Measurements from ENCODE around the gene AK2.

The AK2 gene

DNA sequence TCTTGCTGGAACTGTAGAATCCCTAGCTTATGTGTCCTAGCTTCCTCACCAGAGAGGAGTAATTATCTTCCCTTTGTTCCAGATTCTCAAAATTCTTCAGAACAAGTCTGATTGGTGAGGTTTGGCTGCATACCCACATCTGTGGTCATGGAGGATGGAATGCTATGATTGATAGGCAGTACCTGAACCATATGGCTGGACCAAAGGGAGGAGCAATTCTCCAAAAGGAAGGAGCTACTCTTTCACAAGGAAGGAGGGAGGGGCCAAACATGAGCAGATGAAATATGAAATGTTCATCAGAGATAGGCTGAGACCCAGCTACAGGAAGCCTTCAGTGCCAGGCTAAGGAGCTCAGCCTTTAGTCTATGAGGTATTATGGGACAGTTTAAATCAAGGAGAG lies 67.1 kb downstream of the AK2 start:
- DNase-seq, result no peak

DNA sequence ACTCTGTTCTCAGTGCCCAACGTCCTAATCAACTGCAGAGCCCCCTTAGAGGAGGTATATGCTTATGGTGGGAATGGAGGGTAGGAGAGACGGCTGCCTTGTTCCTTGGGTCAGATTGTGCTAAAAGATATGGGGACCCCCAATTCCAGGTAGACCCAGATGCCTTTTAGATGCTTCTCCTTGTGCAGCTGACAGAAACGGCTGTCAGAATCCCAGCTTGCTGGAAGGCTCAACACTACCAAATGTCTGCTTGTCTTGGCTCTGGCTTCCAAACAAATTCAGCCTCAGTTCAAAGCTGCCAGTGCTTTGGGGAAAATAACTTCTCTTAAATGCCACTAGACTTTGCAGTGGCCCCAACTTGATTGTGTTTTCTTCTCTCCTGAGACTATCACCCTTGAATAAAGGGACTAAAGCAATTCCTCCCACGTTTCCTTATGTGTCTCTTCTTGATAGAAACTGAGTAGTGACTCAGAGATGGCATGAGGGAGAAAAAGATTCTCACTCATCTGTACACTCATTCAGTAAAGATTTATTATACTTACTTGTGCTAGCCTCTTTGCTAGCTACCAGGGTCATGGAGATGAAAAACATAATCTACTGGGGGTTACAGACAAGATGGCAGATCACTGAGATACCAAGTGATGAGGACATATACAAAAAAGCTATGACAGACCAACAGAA lies 68.7 kb downstream of the AK2 start:
- no peak for DNase-seq

- DNase-seq, result no peak
These were observed 69.8 kb downstream of the AK2 start for GRCh38 chr1:32966900-32967299.

DNA sequence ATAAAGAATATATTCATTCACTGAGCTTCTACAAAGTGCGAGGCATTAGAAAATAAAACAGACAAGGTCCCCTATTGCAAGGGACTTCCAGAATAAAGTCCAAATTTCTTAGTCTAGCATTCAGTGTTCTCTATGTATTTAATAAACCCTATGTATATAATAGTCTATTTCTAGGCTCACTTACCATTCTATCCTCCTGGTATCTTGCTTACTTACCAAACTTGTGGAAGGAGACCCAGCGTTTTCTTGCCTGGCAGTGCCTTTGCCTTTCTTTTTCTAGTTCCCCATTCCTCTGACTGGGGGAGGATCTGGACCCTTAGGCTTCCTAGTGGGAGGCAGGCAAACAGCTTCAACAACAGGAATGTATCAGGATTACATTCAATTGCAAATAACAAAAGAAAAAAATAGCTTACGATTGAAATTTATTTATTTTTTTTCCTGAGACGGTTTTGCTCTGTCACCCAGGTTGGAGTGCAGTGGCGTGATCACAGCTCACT lies 71.4 kb downstream of the AK2 start:
- DNase-seq, result no peak

DNA sequence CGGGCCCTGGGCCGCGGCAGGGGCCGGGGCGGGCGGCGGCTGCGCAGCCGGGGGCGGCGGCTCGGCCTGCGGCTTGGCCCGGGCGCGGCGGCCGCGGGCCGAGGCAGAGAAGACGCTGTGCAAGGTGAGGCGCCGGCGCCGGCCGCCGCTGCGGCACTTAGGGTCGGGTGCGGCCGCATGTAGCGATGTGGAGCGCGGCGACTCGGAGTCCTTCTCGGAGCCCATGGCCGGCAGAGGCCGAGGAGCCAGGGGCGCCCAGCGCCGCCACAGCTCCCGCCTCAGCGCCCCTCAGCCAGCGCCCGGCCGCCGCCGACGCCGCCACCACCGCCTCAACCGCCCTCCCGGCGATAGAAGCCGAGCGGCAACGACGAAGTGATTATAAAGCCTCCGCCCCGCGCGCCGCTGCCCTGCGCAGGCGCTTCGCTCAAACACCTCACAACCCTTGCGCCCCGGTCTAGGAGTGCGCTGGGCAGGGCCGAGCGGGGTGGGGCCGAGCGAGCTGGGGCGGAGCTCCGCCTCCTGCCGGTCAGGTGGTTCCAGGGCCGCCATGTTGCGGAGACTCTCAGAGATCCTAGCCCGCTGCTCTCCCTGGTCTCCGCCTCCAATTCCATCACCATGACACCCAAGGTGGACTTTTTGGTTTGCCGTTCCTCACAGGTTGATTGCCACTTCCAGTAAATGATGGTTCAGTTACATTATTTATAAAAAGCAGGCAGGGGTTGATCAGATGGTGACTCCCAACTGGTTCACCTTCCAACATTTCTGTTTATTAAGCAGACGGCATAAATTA lies 72.0 kb downstream of the AK2 start, which contains the start of gene RNF19B:
TSS of gene RNF19B (minus strand) at position 349 of the 790 bp plus-strand sequence. CDS start at position 225, 124 bp downstream.
- peak; percentile 86 for DNase-seq

DNA sequence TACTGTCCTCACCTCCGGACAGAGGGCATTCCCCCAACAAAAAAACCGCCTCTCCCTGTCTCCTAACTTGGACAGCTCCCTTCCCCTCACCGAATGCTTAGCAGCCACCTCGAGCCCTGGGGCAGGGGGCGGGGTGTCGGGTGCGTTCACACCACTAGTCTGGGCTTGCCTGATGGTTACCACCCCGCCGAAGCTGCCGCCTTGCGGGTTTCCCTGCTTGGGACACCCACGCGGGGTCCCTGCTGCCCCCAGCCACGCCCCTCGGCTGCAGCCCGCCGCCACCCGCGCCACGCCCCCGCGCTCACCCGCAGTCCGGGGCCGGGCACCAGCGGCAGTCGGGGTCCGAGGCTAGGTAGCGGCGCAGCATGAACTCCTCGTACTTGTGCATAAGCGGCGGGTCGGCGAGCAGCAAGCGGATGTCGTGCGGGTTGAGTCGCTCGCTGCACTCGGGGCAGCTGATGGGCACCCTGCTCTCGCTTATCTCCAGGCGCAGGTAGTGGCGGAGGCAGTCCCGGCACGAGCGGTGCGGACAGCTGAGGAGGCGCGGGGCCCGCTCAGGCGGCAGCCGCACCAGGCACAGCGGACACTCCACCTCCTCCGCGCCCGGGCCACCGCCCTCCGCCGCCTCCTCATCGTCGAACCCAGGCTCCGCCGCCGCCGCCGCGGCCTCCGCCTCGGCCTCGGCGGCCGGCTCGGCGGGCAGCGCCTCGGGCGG lies 72.8 kb downstream of the AK2 start:
- no peak for DNase-seq

- no peak for DNase-seq
These were observed 74.3 kb downstream of the AK2 start for GRCh38 chr1:32962248-32962896.

- DNase-seq, result no peak
These were observed 75.8 kb downstream of the AK2 start for GRCh38 chr1:32960819-32961355.

GRCh38 chr1:32960342-32960741 lies 76.3 kb downstream of the AK2 start:
- no peak for DNase-seq

- DNase-seq, result no peak
These were observed 77.9 kb downstream of the AK2 start for GRCh38 chr1:32958827-32959226.

Data from amniotic stem cell (primary cell).